ENCODE data around the gene TMEM108.

Gene TMEM108

DNA sequence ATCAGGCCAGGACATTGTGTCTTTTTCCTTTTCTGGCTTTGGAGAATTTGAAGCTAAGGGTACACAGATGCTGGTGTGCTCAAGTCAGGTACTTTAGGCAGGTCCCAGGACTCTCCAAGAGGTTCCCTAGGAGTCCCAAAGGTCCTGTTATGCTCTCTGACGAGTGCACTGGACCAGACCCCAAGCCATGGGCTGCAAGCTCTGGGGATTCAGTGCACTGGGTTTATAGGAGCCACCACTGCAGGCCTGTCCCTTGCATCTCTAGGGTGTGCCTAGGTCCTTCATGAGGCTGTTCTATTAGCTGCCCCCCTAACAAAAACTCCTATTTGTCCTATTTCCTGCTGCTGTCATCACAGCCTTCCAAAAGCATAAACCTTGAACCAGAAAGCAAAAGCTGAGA, 329.8 kb downstream of the TMEM108 start:
- no peak for DNase-seq

DNA sequence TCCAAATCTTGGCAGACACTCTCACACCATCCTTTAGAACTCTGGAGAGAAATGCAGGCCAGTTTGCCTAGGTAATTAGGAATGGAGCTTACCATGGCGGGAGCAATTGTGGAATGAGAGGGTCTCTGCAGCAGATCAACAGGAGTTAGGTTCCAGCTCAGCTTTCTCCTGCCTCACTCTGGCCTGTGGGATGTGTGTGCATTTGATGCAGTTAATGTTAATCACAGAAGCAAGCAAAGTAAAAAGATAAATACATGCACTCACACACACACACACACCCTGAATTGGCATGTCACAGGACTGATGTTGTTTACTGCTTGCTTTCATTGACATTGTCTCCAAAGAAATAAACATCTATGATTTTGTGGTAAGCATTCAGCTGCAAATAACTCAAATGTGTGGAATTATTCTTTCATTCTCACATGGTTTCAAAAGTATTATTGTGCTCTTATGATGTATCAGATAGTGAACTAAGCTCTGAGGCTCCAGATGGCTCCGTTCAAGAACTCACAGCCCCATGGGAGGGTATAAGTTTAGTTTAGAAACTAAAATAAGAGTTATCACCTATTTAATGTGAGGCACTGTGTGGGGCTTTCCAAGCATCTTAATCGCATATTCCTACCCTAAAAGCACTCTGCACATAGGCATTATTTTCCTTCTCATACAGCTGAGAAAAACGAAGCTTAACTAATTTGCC, 330.3 kb downstream of the TMEM108 start:
- no peak for DNase-seq

- DNase-seq = no peak
Measured at GRCh38 chr3:133369068-133369440, 330.9 kb downstream of the TMEM108 start.

DNA sequence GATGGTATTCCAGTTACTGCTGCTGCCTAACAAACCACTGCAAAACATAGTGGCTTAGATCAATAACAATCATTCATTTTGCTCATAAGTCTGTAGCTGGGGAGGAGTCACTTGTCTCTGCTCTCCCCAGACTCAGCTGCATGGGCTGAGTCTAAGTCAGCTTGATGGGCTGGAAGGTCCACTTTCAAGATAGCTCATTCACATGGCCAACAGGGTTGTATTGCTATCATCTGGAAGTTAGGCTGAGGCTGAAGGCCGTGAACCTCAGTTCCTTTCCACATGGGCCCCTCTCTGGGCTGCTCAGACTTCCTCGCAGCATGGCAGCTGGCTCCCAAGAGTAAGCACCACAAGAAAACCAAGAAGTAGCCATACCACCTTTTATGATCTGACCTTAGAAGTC, 333.0 kb downstream of the TMEM108 start:
- DNase-seq = no peak

GRCh38 chr3:133371676-133372075, 333.5 kb downstream of the TMEM108 start:
- DNase-seq = no peak

GRCh38 chr3:133374708-133375402, 336.7 kb downstream of the TMEM108 start:
- DNase-seq = no peak

DNA sequence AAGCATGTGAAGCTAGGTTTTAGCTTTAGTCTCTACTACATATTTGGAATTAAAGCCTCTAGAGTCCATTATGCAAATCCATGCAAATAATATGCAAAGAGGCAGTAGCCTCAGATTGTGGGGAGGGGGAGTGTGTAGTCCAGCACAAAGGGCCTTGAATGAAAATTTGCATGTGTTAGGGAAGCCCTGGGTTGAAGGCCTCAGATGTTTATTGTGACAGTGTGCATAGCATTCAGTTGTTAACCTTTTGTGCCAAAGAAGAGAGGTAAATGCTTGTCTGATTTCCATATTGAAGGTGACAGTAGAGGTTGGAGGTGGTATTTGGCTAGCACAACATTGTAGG, 337.2 kb downstream of the TMEM108 start:
- no peak for DNase-seq

DNA sequence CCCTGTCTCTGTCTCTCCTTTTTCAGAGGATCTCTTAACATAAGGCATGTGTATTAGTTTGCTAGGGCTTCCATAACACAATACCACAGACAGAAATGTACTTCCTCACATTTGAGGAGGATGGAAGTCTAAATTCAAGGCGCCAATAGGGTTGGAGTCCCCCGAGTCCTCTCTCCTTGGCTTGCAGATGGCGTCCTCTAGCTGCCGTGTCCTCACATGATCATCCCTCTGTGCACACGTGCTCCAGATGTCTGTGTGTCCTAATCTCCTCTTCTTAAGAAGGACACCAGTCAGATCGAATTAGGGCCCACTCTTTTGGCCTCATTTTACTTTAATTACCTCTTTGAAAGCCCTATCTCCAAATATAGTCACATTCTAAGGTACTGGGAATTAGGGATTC, 338.6 kb downstream of the TMEM108 start:
- DNase-seq = no peak

- DNase-seq = no peak
Measured at GRCh38 chr3:133377396-133377795, 339.2 kb downstream of the TMEM108 start.

- DNase-seq = no peak
Measured at GRCh38 chr3:133379926-133380325, 341.7 kb downstream of the TMEM108 start.

DNA sequence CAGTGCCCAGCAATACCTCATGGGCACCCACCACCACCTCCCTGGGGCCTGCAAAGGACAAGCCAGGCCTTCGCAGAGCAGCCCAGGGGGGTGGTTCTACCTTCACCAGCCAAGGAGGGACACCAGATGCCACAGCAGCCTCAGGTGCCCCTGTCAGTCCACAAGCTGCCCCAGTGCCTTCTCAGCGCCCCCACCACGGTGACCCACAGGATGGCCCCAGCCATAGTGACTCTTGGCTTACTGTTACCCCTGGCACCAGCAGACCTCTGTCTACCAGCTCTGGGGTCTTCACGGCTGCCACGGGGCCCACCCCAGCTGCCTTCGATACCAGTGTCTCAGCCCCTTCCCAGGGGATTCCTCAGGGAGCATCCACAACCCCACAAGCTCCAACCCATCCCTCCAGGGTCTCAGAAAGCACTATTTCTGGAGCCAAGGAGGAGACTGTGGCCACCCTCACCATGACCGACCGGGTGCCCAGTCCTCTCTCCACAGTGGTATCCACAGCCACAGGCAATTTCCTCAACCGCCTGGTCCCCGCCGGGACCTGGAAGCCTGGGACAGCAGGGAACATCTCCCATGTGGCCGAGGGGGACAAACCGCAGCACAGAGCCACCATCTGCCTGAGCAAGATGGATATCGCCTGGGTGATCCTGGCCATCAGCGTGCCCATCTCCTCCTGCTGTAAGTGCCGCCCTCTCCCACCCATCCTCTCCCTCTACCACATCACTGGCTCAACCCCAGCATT, 342.5 kb downstream of the TMEM108 start:
- no peak for DNase-seq

- DNase-seq = no peak
Measured at GRCh38 chr3:133381346-133382109, 343.3 kb downstream of the TMEM108 start.

GRCh38 chr3:133383175-133383574, 345.0 kb downstream of the TMEM108 start:
- no peak for DNase-seq

GRCh38 chr3:133383741-133384140, 345.6 kb downstream of the TMEM108 start:
- no peak for DNase-seq

- no peak for DNase-seq
Measured at GRCh38 chr3:133384331-133385027, 346.3 kb downstream of the TMEM108 start.

- DNase-seq = no peak
Measured at GRCh38 chr3:133386876-133387275, 348.7 kb downstream of the TMEM108 start.

- no peak for DNase-seq
Measured at GRCh38 chr3:133387341-133387740, 349.1 kb downstream of the TMEM108 start.

DNA sequence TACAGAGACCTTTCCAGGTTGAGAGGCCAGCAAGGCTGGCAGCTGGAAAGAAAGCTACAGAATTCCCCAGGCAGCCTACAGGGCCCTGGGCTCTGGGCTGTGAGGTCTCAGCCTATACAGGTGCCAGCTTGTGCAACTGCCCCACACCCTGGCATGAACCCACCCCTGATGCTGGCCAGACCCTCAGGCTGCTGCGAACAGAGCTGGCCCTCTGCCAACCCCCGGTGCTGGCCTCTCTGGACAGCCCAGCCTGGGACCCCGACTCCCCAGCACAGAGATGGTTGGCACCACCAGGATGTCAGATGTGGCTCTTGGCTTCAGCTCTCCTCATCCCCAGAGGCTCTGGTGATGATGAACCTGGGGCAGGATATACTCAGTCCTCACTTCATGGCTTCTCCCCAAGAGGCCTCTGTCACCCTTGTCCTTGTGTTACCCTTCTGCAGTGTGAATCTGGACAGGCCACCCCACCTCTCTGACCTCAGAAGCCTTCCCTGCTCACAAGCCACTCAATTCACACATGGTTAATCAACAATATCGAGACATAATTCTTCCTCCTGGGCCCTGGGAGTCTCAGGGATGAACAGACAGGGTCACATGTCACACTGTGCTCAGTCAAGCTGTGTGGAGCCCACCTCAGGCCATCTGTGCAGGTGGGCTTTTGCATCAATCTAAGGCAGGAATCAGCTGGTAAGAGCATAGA, 350.7 kb downstream of the TMEM108 start:
- DNase-seq = no peak

GRCh38 chr3:133390715-133391114, 352.5 kb downstream of the TMEM108 start:
- no peak for DNase-seq

- no peak for DNase-seq
Measured at GRCh38 chr3:133393204-133393603, 355.0 kb downstream of the TMEM108 start.

DNA sequence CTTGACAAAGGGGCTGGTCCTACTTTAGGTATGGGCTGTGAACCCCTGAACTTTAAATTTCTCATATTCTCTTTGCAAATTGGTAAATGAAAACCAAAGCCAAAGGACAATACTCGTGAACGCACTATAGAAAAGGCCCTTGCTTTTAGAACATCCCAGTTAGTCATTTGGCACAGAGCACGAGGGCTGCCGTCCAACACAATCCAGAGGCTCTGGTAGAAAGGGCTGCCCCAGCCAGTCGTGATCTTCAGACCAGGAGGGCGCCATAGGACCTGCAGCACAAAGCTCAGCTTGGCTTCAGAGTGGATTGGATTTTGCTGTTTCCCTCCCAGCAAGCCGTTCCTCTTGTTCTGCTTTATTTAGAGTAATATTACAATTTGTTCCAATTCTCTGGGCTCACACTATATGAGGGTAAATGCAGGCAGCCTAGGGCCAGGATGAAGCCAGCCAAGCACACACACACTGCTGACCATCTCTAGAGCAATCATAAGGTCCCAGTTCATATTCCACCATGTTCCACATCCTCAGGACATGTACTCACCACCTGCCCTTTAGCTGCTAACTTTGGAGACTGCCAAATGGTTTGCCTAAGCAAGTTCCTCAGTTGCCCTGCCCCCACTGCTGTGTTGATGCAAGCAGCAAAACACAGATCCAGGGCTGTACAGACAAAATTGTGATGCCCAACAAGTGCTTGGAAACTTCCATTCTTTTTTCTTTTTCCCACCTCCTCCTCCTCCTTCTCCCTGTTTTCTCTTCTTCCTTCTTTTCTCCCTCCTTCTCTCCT, 355.7 kb downstream of the TMEM108 start:
- DNase-seq = no peak

Data from activated naive CD4-positive, alpha-beta T cell treated with Interleukin-2 at 50 U/mL for 16 hours (primary cell).